GM19397 (cell line): Measurements from ENCODE around the gene ING3.
"Not testable (repeated sequence)": the region's sequence is repeated elsewhere in the genome, so short reads cannot be mapped to it uniquely, and the experiment has no call there.

Experiments
- ATAC-seq: cut with Tn5 transposase; IDR thresholded peaks from one replicate; pipeline ENCODE4 v1.9.1; 2021; ENCODE audit warnings: mild to moderate bottlenecking, moderate library complexity; ENCODE audit not compliant: unreplicated experiment

Gene ING3

GRCh38 chr7:120949998-120950538, 509 bp upstream of the ING3 start:
- no peak for ATAC-seq

GRCh38 chr7:120951309-120951699, 727 bp downstream of the ING3 start:
- no peak for ATAC-seq

- ATAC-seq, result no peak
These were observed 1.2 kb downstream of the ING3 start for GRCh38 chr7:120951826-120952225.

- ATAC-seq, result peak; percentile 33
These were observed 5.1 kb downstream of the ING3 start for GRCh38 chr7:120955577-120956149.

DNA sequence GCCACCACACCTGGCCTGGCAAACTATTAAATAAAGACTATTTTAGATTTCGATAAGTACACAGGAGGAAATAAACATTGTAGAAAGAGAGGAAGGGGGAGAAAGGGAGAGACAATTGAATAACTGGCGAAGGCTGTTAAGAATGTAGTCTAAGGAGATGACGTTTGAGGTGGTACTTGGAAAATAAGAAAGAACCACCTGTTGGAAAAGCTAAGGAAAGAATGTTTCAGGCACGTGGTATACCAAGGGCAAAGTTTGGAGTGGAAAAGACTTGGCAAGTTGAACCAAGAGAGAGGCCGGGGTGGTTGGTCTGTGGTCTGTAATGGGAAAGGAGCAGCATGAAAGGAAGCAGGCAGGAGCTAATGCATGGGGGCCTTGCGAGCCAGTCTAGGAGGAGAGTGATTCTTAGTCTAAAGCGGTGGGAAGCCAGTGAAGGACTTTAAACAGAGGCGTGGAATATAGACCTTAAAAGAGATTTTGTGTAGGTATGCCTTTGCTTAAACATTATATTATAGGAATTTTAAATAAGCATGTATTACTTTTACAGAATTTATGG, 9.4 kb downstream of the ING3 start:
- ATAC-seq, result no peak

DNA sequence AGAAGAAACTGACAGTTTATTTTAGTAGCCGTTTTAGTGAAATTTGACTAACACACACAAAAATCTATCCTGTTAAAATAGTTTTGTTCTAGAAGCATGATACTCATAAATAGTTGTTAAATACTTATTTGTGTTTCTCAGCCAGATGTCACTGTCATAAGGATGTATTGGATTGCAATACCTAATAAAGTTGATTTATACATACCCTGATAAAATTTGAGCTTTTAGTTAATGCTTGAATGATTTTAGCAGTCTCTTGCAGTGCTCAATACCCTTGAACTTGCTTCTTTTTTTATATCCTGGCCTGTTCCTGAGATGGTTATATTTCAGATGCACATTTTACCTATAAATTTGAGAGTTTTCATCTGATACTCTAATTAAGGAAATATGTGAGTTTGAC, 10.1 kb downstream of the ING3 start:
- ATAC-seq, result no peak

- no peak for ATAC-seq
These were observed 11.1 kb downstream of the ING3 start for GRCh38 chr7:120961638-120962173.

- no peak for ATAC-seq
These were observed 13.5 kb downstream of the ING3 start for GRCh38 chr7:120964088-120964487.

DNA sequence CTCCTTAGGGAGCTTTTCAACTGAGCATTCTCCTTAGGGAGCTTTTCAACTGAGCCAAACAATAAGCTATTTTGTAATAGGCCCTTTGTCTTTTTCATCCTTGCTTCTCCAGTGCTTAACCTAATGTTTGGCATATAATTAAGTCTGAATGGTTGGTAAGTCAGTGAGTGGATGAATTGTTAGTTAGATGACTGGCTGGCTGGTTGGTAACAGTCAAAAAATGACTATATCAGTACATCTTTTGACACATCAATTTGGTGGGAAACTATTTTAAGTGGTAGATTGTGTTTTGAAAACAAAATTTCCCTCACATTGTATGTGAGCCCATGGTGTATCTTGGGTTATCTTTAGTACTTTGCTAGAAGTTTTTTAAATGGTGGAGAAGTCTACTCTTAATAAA, 16.4 kb downstream of the ING3 start:
- ATAC-seq, result no peak

GRCh38 chr7:120973849-120974248, 23.3 kb downstream of the ING3 start:
- ATAC-seq, result no peak

GRCh38 chr7:120979765-120980499, 29.4 kb downstream of the ING3 start:
- no peak for ATAC-seq

- ATAC-seq, result no peak
These were observed 30.5 kb downstream of the ING3 start for GRCh38 chr7:120981117-120981516.

GRCh38 chr7:120981888-120982615, 31.5 kb downstream of the ING3 start:
- no peak for ATAC-seq

DNA sequence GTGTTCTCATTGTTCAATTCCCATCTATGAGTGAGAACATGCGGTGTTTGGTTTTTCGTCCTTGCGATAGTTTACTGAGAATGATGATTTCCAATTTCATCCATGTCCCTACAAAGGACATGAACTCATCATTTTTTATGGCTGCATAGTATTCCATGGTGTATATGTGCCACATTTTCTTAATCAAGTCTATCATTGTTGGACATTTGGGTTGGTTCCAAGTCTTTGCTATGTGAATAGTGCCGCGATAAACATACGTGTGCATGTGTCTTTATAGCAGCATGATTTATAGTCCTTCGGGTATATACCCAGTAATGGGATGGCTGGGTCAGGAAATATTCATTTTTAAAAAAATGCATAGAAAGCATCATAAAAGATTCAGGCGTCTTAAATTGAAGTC, 33.0 kb downstream of the ING3 start:
- not testable (repeated sequence) for ATAC-seq

- ATAC-seq, result no peak
These were observed 33.8 kb downstream of the ING3 start for GRCh38 chr7:120984406-120984805.

GRCh38 chr7:120985130-120985758, 34.7 kb downstream of the ING3 start:
- ATAC-seq, result no peak

DNA sequence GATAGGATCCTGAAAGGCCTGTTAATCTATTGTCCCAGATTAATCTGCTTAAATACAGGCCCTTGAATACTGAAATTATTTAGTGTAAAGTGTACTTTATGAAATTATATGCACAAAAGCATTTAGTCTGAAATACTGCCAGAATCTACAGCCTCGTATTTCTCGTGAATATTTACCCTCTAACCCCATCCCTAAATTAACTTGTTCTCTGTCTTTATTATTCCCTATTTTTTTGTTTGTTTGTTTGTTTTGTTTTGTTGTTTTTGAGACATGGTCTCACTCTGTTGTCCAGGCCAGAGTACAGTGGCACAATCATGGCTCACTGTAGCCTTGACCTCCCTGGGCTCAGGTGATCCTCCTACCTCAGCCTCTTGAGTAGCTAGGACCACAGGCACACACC, 35.3 kb downstream of the ING3 start:
- no peak for ATAC-seq

- no peak for ATAC-seq
These were observed 36.1 kb downstream of the ING3 start for GRCh38 chr7:120986650-120987049.

- no peak for ATAC-seq
These were observed 36.7 kb downstream of the ING3 start for GRCh38 chr7:120987280-120987679.

DNA sequence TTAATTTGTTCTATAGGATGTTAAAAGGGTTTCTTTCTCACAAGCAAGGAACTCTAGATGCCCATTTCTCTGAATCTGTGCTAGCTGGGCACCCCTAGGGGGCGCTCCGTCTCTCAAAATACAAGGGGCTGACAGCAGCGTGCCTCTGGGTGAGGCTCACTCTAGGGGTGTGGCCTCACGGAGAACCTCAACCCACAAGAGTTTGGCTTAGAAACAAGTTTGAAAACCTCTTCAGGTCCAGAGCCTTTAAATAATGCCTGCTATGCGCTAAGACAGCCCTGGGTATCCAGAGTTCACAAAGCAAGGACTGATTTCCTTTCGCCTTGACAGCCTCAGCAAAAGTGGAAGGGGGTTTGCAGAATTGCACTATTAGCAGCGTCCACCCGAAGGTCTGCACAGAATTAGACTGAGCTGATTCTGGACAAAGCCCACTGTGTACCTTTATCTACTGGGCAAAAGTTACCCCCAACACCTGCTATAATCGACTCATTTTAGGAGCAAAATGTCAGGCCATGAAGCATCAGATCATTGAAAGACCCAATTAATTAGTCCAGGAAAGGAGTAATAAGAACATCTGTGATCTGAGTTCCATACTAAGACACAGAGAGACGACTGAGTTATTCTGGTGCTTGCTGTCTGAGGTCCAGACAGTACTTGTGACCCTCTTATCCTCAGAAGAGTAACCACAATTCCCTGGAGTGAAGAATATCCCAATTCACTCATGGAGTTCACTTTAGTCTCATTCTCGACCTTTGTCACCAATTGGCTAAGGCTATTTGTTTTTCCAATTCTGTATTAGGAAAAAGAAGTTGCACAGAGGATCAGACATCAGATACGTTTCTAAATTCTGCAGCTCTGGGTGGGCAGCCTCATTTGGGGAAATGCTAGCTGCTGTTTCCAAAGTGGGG, 37.4 kb downstream of the ING3 start:
- ATAC-seq, result peak; percentile 94
